Measurements from ENCODE around the gene TENM3.

The TENM3 gene

GRCh38 chr4:182273191-182273935 is 30.2 kb downstream of the TENM3 start:
- DNase-seq (ENCODE audit: insufficient read length, low spot score) (no peak), FAIRE-seq (no peak)
- TF ChIP-seq, protein P1, sequence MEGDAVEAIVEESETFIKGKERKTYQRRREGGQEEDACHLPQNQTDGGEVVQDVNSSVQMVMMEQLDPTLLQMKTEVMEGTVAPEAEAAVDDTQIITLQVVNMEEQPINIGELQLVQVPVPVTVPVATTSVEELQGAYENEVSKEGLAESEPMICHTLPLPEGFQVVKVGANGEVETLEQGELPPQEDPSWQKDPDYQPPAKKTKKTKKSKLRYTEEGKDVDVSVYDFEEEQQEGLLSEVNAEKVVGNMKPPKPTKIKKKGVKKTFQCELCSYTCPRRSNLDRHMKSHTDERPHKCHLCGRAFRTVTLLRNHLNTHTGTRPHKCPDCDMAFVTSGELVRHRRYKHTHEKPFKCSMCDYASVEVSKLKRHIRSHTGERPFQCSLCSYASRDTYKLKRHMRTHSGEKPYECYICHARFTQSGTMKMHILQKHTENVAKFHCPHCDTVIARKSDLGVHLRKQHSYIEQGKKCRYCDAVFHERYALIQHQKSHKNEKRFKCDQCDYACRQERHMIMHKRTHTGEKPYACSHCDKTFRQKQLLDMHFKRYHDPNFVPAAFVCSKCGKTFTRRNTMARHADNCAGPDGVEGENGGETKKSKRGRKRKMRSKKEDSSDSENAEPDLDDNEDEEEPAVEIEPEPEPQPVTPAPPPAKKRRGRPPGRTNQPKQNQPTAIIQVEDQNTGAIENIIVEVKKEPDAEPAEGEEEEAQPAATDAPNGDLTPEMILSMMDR (IDR thresholded peaks at IDR 0.05; ENCODE audit: insufficient read depth, missing control alignments): no peak

DNA sequence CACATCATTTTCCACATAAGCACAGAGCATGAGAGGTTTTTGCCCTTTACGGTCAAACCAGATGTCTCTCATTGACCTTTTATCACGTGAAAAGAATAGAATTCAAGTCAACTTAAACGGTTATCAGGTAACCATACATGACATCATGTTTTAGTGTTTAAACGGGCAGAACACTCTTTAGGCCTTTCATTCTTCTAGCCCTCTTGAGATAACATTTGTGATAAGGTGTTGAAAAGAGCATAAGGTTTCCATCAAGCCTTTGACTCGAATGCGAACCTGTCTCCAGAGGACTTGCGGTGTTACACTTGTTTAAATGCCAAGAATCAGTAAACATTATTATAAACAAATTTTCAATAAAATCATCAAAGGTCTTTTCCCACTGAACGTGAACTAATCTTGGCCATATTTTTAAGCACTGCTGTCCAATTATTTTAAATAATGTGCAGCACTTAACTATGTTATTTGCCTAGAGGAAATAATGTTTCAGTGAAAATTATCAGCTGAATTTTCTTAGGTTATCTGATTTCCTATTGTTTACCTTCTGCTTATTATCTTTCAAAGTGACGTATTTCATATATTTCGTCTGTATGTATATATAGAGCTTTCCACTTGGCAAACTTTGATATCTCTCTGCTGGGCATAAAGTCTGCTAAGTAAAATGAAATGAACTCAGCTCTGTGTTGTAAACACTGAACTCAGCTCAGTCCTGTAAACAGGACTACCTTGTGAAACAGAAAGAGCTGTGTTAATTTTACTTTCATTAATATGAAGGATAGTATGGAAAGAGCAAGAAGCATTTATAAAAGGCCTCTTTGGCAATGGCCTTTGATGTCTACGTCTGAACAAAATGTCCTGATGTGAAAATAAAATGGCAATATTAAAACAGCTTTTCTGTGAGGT is 33.3 kb downstream of the TENM3 start:
- TF ChIP-seq, protein P1 (IDR thresholded peaks at IDR 0.05; ENCODE audit: insufficient read depth, missing control alignments): no peak
- DNase-seq (ENCODE audit: insufficient read length, low spot score) (no peak), FAIRE-seq (no peak)

GRCh38 chr4:182277377-182277776 is 34.2 kb downstream of the TENM3 start:
- FAIRE-seq (no peak), DNase-seq (ENCODE audit: insufficient read length, low spot score) (no peak)
- TF ChIP-seq, protein P1 (IDR thresholded peaks at IDR 0.05; ENCODE audit: insufficient read depth, missing control alignments): no peak

- DNase-seq (ENCODE audit: insufficient read length, low spot score) (no peak), FAIRE-seq (no peak)
- TF ChIP-seq, protein P1 (IDR thresholded peaks at IDR 0.05; ENCODE audit: insufficient read depth, missing control alignments): no peak
Measured at GRCh38 chr4:182278729-182279128, 35.5 kb downstream of the TENM3 start.

DNA sequence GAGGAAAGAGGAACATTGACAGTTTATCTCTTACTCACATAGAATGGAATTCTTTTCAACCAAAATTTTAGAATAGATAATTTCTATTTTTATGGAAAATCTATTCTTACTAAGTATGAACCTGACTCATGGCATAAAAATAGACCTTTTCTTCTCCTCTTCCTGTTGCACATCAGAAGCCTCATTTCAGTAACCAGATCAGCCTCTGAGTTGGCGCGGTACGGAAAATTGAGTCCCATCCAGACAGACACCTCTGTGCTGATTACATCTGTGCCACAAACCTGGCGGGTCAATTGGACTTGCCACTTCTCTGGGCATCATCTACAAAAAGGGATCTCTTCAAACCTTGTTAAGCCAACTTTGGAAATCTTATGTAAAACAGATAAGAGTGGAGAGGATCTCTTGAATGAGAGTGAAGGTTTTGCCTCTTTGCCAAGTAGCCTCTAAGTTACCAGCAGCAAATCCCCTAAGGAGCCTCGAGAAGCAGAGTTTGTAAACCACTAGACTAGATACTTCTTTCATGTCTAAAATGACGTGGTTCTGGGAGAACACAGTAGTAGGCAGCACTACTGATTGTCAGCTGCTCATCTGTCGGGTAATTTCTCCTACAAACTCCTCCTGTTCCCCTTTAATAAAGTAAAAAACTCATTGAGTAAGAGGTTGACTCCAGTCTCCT is 37.4 kb downstream of the TENM3 start:
- TF ChIP-seq, protein P1 (IDR thresholded peaks at IDR 0.05; ENCODE audit: insufficient read depth, missing control alignments): no peak
- no peak for DNase-seq (ENCODE audit: insufficient read length, low spot score)
- FAIRE-seq: no peak

GRCh38 chr4:182286035-182286434 is 42.8 kb downstream of the TENM3 start:
- no peak for DNase-seq (ENCODE audit: insufficient read length, low spot score)
- no peak for FAIRE-seq
- TF ChIP-seq, protein P1 (IDR thresholded peaks at IDR 0.05; ENCODE audit: insufficient read depth, missing control alignments): no peak

Data from D721Med (cell line).